ENCODE measurements around the gene FAM180A.
"Not testable (repeated sequence)": the region's sequence is repeated elsewhere in the genome, so short reads cannot be mapped to it uniquely, and the experiment has no call there.

FAM180A gene

DNA sequence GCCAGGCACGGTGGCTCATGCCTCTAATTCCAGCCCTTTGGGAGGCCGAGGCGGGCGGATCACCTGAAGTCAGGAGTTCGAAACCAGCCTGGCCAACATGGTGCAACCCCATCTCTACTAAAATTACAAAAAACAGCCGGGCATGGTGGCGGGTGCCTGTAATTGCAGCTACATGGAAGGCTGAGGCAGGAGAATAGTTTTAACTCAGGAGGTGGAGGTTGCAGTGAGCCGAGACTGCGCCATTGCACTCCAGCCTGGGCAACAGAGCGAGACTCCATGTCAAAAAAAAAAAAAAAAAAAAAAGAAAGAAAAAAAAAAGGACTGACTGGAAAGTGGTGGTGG is 11.3 kb downstream of the FAM180A start:
- not testable (repeated sequence) for DNase-seq

DNA sequence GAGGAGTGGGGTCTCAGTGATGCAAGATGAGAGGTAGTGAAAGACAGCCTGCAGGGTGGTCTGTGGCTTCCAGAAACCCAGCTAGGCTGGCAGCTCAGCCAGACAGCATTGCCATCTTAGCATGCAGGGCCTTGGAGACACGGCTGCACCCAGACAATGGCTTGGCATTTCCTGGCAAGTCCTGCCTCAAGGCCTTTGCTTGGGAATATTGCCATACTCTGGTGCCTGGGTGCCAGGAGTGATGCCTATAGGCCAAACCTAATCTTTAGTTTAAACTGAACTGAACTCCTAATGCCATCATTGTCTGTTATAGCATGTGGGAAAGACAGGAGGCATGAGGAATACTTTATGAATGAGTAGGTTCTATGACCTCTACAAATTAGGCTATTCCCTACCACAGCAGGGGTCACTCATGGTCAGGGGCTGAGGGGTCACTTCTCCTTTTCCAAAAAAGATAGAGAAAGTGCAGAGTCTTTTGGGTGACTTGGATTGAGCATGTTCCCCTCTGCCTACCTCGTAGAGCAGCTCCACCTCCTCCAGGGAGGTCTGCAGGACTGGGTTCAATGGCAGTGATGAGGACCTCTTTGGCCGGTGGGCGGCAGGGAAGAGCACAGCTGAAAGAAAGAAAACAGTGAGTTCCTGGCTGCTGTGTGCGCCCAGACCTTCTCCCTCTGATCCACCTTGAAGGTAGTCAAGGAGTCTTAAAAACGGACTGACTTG is 11.9 kb downstream of the FAM180A start:
- no peak for DNase-seq

DNA sequence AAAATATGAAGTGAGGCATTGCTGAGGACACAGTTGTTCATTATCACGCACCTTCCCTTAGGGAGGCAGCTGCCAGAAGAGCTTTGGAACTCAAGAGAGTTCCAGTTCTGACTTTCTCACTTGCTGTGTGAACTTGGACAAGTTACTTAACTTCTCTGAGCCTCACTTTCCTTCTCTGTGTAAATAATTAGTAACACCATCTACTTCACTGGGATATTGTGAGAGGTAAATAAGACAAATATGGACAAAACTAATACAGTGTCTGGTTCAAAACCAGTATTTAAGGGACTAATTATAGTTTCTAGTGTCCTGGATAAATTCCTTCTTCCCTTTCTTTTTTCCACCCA is 14.3 kb downstream of the FAM180A start:
- no peak for DNase-seq

DNA sequence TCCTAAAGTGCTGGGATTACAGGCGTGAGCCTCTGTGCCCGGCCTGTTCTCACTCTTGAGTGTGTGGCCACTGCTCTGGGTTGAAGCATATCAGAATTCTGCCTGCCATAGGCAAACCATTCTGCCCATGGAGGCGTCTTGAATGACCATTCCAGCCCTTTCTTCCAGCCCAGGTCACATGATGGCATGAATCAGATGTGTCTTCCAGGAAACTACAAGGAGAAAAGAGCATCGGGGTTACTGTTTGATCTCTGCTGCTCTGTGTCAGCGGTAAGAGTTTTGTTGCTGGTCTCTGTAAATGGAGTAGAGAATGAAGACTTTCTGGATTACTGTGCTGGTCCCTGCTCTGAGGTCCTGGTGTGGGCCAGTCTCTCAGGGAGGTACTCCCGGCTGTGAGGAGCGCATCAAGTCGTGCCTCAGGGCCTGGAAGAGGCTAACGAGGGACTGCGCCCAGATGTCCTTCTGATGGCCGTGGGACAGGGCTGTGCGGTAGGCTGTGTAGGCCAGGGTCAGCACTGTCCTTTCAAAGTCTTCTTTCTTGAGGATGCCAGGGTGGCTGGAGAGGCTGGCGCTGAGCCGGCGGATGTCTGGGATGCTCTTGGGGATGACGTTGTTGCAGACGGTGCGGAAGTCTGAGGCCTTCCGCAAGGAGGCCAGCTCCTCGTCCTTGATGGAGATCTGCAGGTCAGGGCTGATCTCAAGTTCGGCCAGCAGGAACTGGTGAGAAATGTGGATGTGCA is 14.8 kb downstream of the FAM180A start:
- DNase-seq = no peak

DNA sequence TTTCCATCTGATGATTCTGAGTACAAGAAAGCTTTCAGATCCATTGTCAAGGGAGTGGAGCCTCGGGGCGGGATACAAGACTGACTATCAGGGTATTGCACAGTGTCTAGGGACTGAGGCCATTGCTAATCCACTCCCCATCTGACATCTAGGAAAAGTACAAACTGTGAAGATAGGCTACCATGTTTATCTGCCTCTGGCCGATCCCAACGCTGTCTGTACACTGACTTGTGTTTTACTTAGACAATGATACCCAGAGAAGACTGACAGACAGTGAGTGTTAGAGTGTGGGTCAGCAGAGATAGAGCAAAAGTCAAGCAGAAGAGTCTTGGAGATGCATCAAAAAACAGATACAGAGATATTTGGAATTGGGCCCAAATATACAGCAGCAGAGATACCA is 17.5 kb downstream of the FAM180A start:
- DNase-seq = no peak

DNA sequence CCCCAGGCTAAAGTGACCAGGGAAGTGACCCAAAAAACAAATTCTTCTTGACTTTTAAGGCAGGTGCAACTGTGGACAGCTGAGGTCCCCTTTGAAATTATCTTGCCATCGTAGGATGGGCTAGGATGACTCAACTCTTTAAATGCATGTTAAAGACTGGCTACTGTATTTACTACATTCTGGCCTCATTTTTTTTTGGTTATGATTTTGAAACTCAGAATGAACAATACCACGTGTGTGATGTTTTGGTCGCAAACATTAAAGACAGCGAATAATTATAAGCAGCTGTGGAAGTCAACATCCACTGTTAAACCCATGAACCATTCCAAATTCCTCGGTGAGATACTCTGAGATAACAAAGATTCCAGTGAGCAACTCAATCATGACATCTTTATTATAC is 19.4 kb downstream of the FAM180A start:
- DNase-seq = no peak

DNA sequence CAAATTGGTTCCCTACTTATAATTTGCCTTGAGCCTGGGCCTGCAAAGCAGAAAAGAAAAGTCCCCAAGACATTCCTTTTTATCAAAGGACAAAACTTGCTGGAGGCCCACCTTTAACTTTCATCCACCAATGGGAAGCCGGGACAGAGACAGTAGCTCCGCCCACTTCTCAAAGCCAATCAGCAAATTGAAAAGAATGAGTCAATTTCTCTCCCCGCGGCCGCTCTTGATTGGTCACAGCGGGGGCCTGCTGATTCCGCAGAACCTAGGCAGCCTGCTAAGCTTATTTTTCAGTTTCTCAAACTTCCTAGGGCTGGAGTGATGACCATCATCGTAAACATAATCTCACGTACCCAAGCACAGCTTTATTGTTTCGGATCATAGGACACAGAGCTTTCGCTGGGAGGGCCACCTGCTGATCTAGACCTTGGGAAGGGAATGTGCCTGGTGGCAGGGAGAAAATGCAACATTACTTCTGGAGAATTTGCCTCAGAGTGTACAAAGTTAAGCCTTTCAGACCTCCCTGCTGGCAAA is 20.4 kb downstream of the FAM180A start, which contains the start of gene SLC13A4:
TSS of gene SLC13A4 (minus strand) at position 51 of the 534 bp plus-strand sequence. CDS start 690 bp downstream, outside the sequence.
- no peak for DNase-seq

DNA sequence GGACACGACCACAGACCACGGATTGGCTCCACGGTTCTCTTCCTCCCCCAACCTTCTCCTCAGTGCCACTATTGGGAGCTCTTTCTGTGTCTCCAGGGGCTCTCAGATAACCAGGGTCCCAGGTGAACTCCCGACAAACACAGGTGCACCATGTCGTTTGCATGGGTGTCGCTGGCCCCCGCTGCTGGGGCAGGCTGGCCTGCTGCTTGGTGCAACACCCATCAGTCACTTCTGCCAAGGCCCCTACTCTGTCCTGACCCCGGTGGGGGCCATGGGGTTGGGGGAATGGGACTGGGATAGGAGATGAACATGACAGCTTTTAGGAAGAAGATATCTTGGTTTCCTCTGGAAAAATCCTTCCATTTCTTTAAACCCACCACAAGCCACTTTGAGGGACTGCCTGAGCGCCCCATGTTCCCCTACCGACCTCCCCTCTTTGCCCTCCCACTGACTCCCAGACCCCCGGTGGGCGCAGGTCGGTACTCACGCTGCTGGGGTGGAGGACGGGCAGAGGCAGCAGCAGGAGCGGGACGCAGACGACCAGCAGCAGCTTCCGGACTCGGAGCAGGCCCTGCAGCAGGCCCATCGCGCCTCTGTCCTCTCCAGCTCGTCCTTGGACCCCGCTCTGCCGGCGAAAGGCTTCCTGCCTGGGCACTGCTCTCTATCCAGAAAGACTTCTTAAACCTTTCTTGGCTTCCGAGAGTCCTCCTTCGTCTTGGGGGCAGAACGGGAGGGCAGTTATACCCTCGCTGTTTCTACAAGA is 21.5 kb downstream of the FAM180A start:
- DNase-seq = no peak

DNA sequence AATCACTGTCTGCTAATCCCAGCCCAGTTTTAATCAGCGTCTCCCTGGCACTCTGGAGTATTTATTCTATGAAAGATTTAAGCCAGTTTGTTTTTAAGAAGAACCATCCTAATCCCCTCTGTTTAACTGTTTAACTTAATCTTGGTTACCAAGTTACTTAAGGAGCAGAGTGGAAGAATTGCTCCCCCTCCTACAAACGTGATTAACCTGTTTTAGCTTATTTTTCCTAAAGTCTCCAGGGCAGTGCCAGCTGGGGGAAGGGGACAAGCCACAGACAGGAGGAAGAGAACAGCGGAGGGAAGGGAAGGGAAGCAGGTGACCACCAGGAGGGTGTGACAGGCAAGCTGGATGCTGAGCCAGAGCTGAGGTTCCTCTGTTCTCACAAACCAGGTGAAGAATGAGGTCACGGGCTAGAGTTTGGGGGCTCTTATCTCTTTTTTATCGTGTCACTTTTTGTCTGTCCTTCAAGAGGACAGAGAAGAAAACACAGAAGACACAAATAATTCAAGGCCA is 22.3 kb downstream of the FAM180A start:
- no peak for DNase-seq

DNA sequence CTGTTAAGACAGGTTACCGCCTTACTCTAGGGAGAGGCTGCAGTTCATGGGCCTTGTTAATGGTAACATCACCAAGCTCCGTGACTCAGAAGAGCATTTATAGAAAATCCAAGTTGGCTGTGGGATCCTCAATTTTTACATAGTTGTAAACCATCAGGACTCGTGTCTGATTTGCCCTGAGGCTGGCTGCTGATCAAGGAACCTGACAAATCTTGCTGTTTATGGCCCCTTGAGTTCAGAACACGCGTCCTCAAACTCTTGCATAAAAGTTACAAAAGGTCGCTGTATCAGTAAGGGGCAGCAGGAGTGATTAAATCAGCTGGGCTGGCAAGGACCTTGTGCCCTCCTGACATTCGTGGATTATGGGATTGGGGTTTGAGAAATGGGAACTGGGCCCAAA is 25.2 kb downstream of the FAM180A start:
- no peak for DNase-seq

DNA sequence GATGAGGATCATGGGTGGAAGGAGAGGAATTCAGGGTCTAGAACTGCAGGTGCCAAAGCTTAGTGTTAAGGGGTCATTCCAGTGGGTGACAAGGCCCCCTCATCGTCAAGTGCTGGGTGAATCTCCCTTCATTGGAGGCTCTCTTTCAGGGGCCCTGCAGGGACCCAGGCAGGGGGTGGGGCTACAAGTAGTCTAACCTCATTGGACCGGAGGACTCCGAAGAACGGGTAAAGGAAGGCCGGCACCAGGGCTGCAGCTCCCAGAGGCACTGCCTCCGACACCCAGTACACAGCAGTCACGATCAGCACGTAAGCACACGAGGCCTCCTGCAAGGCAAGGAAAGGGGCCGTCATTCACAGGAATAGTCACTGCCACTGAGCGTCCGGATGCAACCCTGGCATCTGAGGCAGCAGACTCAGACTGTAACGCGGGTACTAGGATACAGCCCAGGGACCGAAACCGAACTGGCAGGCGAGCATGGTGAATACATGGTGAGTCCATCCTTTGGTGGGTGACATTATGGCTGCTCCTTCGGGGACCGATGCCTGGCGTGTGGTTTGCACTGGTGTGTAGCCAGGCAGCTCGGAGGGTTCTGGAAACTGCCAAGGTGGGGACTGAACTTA is 27.3 kb downstream of the FAM180A start:
- DNase-seq = no peak

DNA sequence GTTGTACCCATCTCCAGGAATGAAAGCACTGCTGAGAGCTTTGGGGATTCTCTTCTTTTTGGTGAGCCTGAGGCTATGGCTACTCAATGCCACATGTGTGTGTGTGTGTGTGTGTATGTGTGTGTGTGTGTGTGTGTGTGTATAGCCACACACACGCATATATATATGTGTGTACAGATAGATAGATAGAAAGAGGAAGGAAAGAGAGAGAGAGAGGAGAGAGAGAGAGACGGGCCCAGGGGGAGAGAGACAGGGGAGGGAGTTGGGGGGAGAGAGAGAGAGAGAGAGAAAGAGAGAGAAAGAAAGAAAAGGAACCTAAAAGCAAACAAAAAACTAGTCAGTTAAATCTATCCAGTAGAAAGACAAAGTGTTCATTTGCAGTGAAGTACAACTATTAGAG is 28.9 kb downstream of the FAM180A start:
- DNase-seq = no peak

DNA sequence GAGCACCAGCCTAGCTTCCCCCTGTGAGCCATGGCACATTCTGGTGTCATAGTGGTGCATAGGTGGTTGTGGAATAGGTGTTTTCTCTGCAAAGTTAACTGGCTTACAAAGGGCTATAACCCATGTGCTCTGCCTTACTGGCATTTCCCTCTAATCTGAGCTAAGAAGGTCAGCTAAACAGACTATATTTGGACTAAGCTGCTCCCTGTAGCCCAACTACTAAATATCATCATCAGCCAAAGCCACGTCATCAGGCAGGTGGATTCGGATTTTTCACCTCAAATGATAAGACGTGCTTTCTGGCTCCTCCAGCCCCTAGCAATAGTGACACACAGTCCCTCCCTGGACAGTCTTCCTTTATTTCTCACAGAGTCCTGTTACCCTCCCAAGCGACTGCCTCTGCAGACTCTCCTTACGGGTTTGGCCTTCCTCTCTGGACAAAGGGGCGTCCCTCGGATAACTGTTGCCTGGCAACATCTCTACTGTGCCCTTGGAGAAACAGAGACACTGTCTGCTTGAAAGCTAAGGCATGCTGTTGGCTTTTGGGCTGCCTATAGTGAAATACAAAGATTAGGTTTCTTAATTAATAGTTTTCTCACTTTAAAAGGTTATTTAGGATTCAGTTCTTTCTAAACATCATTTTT is 29.7 kb downstream of the FAM180A start:
- no peak for DNase-seq

DNA sequence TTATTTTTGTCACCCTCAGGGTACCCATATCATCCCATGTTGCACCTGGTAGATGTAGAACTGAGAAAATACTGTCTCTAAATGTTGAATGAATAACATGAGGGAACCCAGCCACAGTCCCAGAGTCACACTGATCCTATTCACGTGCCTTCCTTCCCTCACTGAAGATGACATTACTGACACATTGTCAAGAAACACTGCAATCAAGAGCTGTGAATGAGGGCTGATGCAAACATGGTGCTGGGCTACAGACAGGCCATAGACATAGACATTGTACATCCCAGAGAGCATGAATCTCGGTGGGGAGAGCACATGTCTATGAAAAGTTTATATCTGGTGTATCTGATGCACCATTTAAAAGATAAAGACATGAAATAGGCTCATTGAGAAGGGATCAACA is 30.4 kb downstream of the FAM180A start:
- no peak for DNase-seq

DNA sequence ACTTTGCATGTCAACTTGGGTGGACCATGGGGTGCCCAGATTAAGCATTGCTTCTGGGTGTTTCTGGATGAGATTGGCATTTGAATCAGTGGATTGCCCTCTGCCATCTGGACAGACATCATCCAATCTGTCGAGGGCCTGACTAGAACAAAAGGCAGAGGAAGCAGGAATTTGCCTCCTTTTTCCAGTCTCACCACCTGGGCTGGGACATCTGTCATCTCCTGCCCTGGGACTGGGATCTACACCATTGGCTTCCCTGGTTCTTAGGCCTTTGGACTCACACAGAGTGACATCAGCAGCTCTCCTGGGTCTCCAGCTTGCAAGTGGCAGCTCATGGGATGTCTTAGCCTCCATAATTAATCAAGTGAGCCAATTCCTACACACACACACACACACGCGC is 30.9 kb downstream of the FAM180A start:
- DNase-seq = no peak

DNA sequence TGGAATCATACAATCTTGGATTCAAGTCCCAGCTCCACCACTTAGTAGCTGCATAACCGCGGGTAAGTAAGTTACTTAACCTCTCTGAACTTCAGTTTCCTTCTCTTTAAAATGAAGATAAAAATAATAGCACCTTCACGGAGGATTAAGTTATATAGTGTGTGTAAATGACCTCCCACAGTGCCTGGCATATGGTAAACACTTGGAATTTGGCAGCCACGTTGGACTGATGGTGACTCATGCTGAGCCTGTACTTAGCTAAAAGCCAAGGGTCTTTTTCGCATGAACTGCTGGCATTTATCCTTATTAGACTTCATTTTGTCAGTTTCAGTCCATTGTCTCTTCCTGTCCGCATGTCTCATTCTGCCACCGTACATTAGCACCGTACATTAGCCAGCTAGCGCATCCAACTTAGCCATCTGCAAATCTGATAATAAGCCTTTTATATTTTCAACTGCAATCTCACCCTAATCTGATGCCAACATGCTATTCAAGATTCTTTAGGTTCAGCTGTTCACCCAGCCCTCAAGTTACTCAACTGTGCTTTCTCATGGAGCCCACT is 31.9 kb downstream of the FAM180A start:
- no peak for DNase-seq

DNA sequence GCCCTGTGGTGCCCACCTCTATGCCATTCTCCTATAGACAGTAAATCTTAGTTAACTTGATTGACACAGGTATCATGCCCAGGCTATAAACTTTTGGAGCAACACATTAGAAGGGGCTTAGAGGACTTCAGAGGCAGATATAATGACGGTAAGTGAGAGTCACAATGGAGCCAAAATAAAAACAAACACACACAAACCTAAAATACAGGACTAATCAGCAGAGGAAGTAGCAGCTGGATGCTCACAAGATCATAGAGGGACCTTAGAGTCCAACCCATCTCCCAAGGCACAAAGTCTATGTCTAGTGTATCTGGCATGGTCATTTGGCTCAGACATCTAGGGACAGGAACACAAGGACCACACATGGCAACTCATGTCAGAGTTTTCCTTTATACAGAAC is 32.9 kb downstream of the FAM180A start:
- DNase-seq = no peak

DNA sequence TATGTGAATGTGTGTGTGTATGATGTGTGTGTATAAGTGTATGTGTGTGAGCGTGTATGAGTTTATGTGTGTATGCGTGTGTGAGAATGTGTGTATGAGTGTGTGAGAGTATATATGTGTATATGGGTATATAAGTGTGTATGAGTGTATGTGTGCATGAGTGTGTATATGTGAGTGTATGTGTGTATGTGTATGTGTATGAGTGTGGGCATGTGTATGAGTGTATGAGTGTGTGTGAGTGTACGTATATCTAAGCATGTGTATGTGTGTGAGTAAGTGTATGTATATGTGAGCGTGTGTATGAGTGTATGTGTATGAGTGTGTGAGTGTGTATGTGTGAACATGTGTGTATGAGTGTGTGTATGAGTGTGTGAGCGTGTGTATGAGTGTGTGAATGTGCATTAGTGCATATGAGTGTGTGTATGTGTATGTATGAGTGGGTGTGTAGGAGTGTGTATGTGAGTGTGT is 33.5 kb downstream of the FAM180A start:
- no peak for DNase-seq

DNA sequence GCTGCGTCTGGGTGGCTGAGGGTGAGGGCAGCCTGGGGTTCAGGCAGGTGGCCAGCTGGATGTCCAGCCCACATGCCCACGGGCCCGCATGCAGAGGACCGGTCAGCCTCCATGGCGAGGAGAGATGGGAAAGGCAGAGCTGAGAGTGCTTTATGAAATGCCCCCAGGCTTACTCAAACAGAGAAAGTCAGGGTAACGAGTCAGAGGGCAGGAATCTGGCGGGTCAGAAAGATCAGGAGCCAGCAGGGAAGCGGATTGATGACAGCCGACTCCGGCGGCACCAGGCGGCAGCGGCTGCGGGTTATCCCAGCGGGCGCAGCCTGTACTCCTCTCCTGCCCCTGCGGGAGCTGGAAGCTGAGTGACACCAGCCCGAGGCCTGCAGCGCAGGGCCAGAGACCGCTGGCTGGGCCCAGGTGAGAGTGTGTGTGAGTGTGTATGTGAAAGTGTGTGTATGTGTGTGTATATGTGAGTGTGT is 34.0 kb downstream of the FAM180A start:
- no peak for DNase-seq

DNA sequence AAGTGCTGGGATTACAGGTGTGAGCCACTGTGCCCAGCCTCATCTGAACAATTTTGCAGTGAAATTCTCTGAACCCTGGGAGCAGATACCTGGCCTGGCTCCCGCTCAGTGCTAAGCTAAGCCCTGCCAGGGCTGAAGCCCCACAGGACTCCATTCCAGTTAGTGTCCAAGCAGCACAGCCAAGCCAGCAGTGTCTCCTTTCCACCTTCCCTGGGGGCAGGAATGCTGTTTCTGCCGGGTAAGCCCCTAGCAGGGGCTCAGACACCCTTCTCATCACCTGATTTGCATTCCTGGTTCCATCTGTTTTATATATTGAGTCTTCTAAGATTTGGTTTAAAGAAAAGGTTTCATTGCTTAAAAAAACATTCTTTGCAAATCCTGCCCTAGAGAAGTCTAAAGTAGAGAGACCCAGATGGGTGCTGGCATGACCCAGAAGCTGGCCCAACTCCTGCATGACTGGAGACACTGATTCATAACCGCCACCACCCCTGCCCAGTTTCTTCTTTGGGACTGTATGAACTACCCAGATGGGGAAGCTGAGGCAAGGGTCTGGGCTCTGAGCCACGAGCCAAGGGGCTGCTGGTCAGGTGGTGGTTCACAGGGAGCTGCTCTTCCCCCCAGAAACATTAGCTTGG is 34.7 kb downstream of the FAM180A start:
- no peak for DNase-seq

DNA sequence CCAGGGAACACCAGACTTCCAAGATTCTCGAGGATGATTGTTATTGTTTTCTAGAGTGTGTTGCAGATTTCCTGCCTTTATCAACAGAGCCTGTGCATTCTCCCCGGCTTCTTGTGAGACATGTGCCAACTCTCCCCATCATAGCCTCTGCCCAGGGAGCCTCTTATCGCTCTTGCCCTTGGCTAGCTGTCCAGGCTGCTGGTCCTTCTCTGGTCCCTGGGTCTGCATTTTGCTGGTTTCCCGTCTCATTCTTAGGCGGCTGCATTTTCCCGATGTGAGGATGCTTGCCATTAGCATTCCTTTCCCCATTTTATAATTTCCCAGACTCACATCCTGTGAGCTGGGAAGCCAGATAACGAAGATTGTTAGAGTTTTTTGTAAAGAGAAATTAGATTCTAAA is 35.8 kb downstream of the FAM180A start:
- DNase-seq = no peak
